Kidney epithelial cell (primary cell): Measurements from ENCODE around the gene ARHGEF40. TPM values are rescaled to one million over a fixed set of nuclear protein-coding genes. Genes with fewer than 3 reads are reported as not detected.

ENCODE experiments used
- DNase-seq: peaks from one replicate; pipeline ENCODE4 v3.0.0-alpha.2; 2010; ENCODE audit warnings: low read depth
- H3K27me3 ChIP-seq: 2 replicates; pipeline ENCODE4 v1.6.0; 2011; ENCODE audit warnings: low read length; ENCODE audit not compliant: control insufficient read depth, insufficient read depth
- H3K36me3 ChIP-seq: 2 replicates; pipeline ENCODE4 v1.5.1; 2011; ENCODE audit warnings: low read length; ENCODE audit not compliant: control insufficient read depth, insufficient read depth
- H3K4me3 ChIP-seq: 2 replicates; pipeline ENCODE4 v1.5.1; 2011; ENCODE audit warnings: low read depth, mild to moderate bottlenecking, control low read depth, low read length
- total RNA-seq: library from RNA; depleted of rRNA; stranded (reverse); fragments of >200 nt; gene quantifications from 2 replicates; pipeline ENCODE4 v1.2.3, GENCODE V29; 2015
- TF ChIP-seq, protein P1 (sequence below): IDR thresholded peaks from 2 replicates; pipeline ENCODE4 v1.5.1; 2011; ENCODE audit warnings: mild to moderate bottlenecking, moderate library complexity, low read length, control low read depth, inconsistent platforms; ENCODE audit not compliant: insufficient read depth, poor library complexity, severe bottlenecking

ARHGEF40 gene
- total RNA-seq, 1 donor from 2014 or later, result 59.7 TPM

DNA sequence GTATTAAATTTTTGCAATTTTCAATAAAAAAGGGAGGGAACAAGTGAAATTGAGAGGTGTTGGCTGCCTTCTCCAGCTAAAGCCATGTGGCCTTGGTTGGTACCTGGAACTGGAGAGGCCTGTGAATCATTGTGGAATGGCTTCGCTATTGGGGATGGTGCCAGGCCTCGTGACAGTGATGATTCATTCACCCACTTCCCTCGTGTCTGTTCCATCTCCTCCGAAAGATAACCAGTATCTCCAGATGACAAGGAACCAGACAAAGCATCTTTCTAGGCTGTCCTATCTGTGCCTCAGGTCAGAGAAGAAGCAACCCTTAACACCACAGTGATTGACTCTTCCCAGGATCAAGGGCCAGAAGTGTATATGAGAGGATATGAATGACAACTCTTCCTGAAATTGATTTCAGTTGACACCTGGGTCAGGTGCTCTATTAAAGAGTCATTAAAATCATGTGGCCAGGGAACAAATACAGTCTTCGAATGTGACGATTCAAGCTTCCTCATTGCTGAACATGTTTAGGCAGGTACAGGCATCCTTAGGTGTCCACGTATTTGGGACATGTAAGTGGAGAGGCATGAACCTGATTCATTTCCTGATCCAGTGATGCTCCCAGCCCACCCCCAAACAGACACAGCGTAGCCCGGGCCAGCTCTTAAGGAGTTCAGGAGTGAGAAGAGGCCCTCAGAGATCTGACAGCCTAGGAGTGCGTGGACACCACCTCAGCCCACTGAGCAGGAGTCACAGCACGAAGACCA, 28.2 kb upstream of the ARHGEF40 start, which contains the start of gene RNASE7:
TSS of gene RNASE7 (plus strand) at position 687 of the 758 bp plus-strand sequence. CDS start 631 bp downstream, outside the sequence.
- Histone ChIP-seq H3K36me3 (no peaks in the 10 kb centered on the region), H3K27me3 (peaks cover 4% of the 10 kb centered on the region), H3K4me3 (no peak within 1 kb of the TSS)
- no peak for DNase-seq
- TF ChIP-seq, protein P1, sequence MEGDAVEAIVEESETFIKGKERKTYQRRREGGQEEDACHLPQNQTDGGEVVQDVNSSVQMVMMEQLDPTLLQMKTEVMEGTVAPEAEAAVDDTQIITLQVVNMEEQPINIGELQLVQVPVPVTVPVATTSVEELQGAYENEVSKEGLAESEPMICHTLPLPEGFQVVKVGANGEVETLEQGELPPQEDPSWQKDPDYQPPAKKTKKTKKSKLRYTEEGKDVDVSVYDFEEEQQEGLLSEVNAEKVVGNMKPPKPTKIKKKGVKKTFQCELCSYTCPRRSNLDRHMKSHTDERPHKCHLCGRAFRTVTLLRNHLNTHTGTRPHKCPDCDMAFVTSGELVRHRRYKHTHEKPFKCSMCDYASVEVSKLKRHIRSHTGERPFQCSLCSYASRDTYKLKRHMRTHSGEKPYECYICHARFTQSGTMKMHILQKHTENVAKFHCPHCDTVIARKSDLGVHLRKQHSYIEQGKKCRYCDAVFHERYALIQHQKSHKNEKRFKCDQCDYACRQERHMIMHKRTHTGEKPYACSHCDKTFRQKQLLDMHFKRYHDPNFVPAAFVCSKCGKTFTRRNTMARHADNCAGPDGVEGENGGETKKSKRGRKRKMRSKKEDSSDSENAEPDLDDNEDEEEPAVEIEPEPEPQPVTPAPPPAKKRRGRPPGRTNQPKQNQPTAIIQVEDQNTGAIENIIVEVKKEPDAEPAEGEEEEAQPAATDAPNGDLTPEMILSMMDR, result no peak

DNA sequence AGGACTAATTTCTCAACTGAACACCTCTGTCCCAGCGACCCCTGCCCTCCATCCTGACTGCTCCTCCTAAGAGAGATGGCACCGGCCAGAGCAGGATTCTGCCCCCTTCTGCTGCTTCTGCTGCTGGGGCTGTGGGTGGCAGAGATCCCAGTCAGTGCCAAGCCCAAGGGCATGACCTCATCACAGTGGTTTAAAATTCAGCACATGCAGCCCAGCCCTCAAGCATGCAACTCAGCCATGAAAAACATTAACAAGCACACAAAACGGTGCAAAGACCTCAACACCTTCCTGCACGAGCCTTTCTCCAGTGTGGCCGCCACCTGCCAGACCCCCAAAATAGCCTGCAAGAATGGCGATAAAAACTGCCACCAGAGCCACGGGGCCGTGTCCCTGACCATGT, 27.2 kb upstream of the ARHGEF40 start:
- no peak overlapping the region for H3K4me3 ChIP-seq
- peaks cover 4% of the 10 kb centered on the region for H3K27me3 ChIP-seq
- TF ChIP-seq, protein P1, result no peak
- no peaks in the 10 kb centered on the region for H3K36me3 ChIP-seq
- no peak for DNase-seq

DNA sequence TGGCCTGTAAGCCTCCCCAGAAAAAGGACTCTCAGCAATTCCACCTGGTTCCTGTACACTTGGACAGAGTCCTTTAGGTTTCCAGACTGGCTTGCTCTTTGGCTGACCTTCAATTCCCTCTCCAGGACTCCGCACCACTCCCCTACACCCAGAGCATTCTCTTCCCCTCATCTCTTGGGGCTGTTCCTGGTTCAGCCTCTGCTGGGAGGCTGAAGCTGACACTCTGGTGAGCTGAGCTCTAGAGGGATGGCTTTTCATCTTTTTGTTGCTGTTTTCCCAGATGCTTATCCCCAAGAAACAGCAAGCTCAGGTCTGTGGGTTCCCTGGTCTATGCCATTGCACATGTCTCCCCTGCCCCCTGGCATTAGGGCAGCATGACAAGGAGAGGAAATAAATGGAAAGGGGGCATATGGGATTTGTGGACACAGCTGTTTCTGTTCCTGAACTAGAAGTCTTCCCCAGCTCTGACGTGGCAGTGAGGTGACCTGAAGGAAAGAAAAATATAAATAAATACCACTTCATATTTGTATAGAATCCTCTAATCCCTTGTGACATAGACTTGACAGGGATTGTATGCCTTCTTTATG, 26.6 kb upstream of the ARHGEF40 start:
- H3K27me3 ChIP-seq, result peaks cover 4% of the 10 kb centered on the region
- DNase-seq, result no peak
- H3K36me3 ChIP-seq, result no peaks in the 10 kb centered on the region
- TF ChIP-seq, protein P1, result no peak
- no peak overlapping the region for H3K4me3 ChIP-seq

DNA sequence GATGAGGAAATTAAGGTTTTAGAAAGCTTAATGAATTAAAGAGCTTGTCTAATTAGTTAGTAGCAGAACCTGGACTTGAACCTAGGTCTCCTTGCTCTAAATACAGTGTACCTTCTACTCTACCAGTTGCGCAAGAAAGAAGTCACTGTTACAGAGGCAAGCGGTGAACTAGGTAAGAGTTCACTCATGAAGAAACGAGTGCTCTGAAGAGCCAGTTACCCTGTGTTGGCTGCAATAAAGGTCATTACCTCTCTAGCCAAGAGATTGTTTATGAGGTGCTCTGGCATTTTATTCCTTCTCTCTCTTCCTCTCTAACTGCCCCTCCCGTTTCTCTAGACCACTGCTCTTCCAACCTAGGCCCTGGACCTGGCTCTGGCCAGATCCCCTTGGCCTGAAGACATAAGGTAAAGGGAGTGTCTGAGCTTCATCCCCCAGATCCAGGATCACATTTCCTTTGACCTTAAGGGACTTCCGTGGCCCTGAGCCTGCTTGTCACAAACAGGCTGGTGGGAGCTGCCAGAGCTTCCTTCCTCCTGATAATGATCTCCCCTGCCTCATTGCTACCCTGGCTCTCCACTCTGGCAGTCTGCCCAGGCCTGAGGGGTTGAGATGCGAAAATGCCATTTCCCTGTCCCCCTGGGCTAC, 26.0 kb upstream of the ARHGEF40 start:
- DNase-seq, result no peak
- peaks cover 4% of the 10 kb centered on the region for H3K27me3 ChIP-seq

DNA sequence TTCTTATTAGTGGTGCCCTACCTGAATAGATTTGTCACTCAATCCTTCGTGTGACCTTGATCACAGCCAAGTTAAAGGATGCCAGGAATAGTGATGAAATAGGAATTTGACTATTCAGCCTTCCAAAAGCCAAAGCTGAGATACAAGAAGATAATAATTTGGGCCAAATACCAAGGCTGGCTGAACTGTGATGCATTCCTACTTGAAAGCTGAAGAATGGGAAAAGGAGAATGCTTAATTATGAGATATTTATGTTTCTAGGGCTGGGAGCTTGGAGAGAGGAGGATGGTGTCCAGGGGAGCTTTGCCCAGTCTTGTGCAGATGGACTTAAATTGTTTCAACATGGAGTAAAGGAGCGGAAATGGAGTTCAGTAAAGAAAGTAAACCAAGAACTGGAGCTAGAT, 22.7 kb upstream of the ARHGEF40 start:
- H3K4me3 ChIP-seq, result no peak overlapping the region
- no peaks in the 10 kb centered on the region for H3K36me3 ChIP-seq
- TF ChIP-seq, protein P1, result no peak
- no peak for DNase-seq
- peaks cover 4% of the 10 kb centered on the region for H3K27me3 ChIP-seq

More for the DNA sequence above, 26.0 kb upstream of the ARHGEF40 start:
- H3K4me3 ChIP-seq, result no peak overlapping the region
- TF ChIP-seq, protein P1, result no peak
- H3K36me3 ChIP-seq, result no peaks in the 10 kb centered on the region
